WTC11 (cell line): Measurements from ENCODE around the gene EIF4G3. TPM values are rescaled to one million over a fixed set of nuclear protein-coding genes. Genes with fewer than 3 reads are reported as not detected.
A peak's percentile ranks its signal among the peaks of the same experiment; 100 is the strongest.

Experiments
- ATAC-seq: fragments of 200-7000 bp; cut with Tn5 transposase; 2 replicates; pipeline ENCODE4 v1.10.0; 2021; ENCODE audit warnings: mild to moderate bottlenecking, moderate library complexity
- CTCF ChIA-PET: fragments of 300-600 bp; sonication (Branson Sonifier 250); formaldehyde crosslinking; loops from one replicate; lab custom pipeline; 2021; ENCODE audit warnings: antibody characterized with exemption; lab: Charles Lee
- POLR2A ChIA-PET: fragments of 350-600 bp; sonication (Branson Sonifier 250); formaldehyde crosslinking; loops from one replicate; lab custom pipeline; 2021; ENCODE audit warnings: antibody characterized with exemption; lab: Charles Lee
- DNase-seq: peaks from one replicate; pipeline ENCODE4 v3.0.0; 2021; ENCODE audit warnings: low spot score
- H3K27ac Mint-ChIP-seq: 2 replicates; pipeline ENCODE4 v1.8.0; 2021; ENCODE audit warnings: mixed read lengths
- H3K27me3 Mint-ChIP-seq: 2 replicates; pipeline ENCODE4 v1.8.0; 2021; ENCODE audit warnings: low read depth, mild to moderate bottlenecking, moderate library complexity, mixed read lengths
- H3K36me3 Mint-ChIP-seq: 2 replicates; pipeline ENCODE4 v1.8.0; 2021; ENCODE audit warnings: mixed read lengths
- H3K4me1 Mint-ChIP-seq: 2 replicates; pipeline ENCODE4 v1.8.0; 2022; ENCODE audit warnings: mixed read lengths
- H3K4me3 Mint-ChIP-seq: 2 replicates; pipeline ENCODE4 v1.8.0; 2021; ENCODE audit warnings: mild to moderate bottlenecking, moderate library complexity, mixed read lengths
- H3K9me3 Mint-ChIP-seq: 2 replicates; pipeline ENCODE4 v1.8.0; 2021; ENCODE audit warnings: mixed read lengths
- AR ChIP-seq: fragments of 250-450 bp; sonication (Bioruptor Pico); IDR thresholded peaks from 2 replicates; pipeline ENCODE4 v1.9.0; 2021; ENCODE audit warnings: mild to moderate bottlenecking
- ATF2 ChIP-seq: sonication (generic); formaldehyde crosslinking; IDR thresholded peaks from 2 replicates; pipeline ENCODE4 v1.8.1; 2022; ENCODE audit warnings: low read depth, missing genetic modification reagents, borderline replicate concordance
- ATF6 ChIP-seq: sonication (generic); formaldehyde crosslinking; IDR thresholded peaks from 2 replicates; pipeline ENCODE4 v1.8.1; 2023; ENCODE audit warnings: mild to moderate bottlenecking, missing genetic modification reagents
- CBFB ChIP-seq: sonication (generic); formaldehyde crosslinking; IDR thresholded peaks from 2 replicates; pipeline ENCODE4 v1.8.1; 2022; ENCODE audit warnings: mild to moderate bottlenecking, low read depth, missing genetic modification reagents
- CREB1 ChIP-seq: sonication (generic); formaldehyde crosslinking; IDR thresholded peaks from 2 replicates; pipeline ENCODE4 v1.8.0; 2023; ENCODE audit warnings: mild to moderate bottlenecking, missing genetic modification reagents
- E2F4 ChIP-seq: sonication (generic); formaldehyde crosslinking; IDR thresholded peaks from 2 replicates; pipeline ENCODE4 v1.8.1; 2022; ENCODE audit warnings: low read depth, mild to moderate bottlenecking, moderate library complexity, missing genetic modification reagents, borderline replicate concordance
- EMX1 ChIP-seq: fragments of 250-450 bp; sonication (Bioruptor Pico); IDR thresholded peaks from 2 replicates; pipeline ENCODE4 v1.8.0; 2021; ENCODE audit warnings: mild to moderate bottlenecking
- FOXK1 ChIP-seq: sonication (generic); formaldehyde crosslinking; IDR thresholded peaks from 2 replicates; pipeline ENCODE4 v1.8.0; 2022; ENCODE audit warnings: mild to moderate bottlenecking, moderate library complexity, missing genetic modification reagents
- IRF1 ChIP-seq: sonication (generic); formaldehyde crosslinking; IDR thresholded peaks from 2 replicates; pipeline ENCODE4 v1.8.0; 2023; ENCODE audit warnings: missing genetic modification reagents
- IRF2 ChIP-seq: sonication (generic); formaldehyde crosslinking; IDR thresholded peaks from 2 replicates; pipeline ENCODE4 v1.8.0; 2022; ENCODE audit warnings: low read depth, missing genetic modification reagents, borderline replicate concordance
- JAZF1 ChIP-seq: fragments of 250-450 bp; sonication (Bioruptor Pico); IDR thresholded peaks from 2 replicates; pipeline ENCODE4 v1.9.0; 2021; ENCODE audit warnings: moderate library complexity, mild to moderate bottlenecking, inconsistent platforms
- KAT7 ChIP-seq: sonication (generic); formaldehyde crosslinking; IDR thresholded peaks from 2 replicates; pipeline ENCODE4 v1.8.1; 2023; ENCODE audit warnings: missing genetic modification reagents, mild to moderate bottlenecking, borderline replicate concordance
- MYBL2 ChIP-seq: sonication (generic); formaldehyde crosslinking; IDR thresholded peaks from 2 replicates; pipeline ENCODE4 v1.8.1; 2023; ENCODE audit warnings: mild to moderate bottlenecking, moderate library complexity, missing genetic modification reagents
- NFE2L1 ChIP-seq: sonication (generic); formaldehyde crosslinking; IDR thresholded peaks from 2 replicates; pipeline ENCODE4 v1.8.1; 2023; ENCODE audit warnings: missing genetic modification reagents
- PRRX2 ChIP-seq: fragments of 250-450 bp; sonication (Bioruptor Pico); IDR thresholded peaks from 2 replicates; pipeline ENCODE4 v1.8.0; 2021; ENCODE audit warnings: mild to moderate bottlenecking
- RELA ChIP-seq: sonication (generic); formaldehyde crosslinking; IDR thresholded peaks from 2 replicates; pipeline ENCODE4 v1.8.1; 2022; ENCODE audit warnings: missing genetic modification reagents, mild to moderate bottlenecking, borderline replicate concordance
- SMAD4 ChIP-seq: sonication (generic); formaldehyde crosslinking; IDR thresholded peaks from 2 replicates; pipeline ENCODE4 v1.8.0; 2022; ENCODE audit warnings: mild to moderate bottlenecking, missing genetic modification reagents
- USF2 ChIP-seq: sonication (generic); formaldehyde crosslinking; IDR thresholded peaks from 2 replicates; pipeline ENCODE4 v1.8.1; 2023; ENCODE audit warnings: mild to moderate bottlenecking, missing genetic modification reagents, moderate library complexity
- ZNF232 ChIP-seq: sonication (generic); formaldehyde crosslinking; IDR thresholded peaks from 2 replicates; pipeline ENCODE4 v1.8.0; 2022; ENCODE audit warnings: mild to moderate bottlenecking, missing genetic modification reagents
- ZNF416 ChIP-seq: fragments of 250-450 bp; sonication (Bioruptor Pico); IDR thresholded peaks from 2 replicates; pipeline ENCODE4 v1.9.0; 2021; ENCODE audit warnings: mild to moderate bottlenecking, inconsistent platforms
- ZNF425 ChIP-seq: fragments of 250-450 bp; sonication (Bioruptor Pico); conservative IDR thresholded peaks from 2 replicates; pipeline ENCODE4 v1.9.0; 2021; ENCODE audit warnings: mild to moderate bottlenecking
- total RNA-seq: library from RNA; stranded (reverse); gene quantifications from 3 replicates; pipeline ENCODE4 v1.2.3, GENCODE V29; 2021

Gene EIF4G3
- total RNA-seq, 1 experiment from 2014 or later: 77.7 TPM

- H3K9me3 Mint-ChIP-seq: no peaks in the 10 kb centered on the region
- CTCF ChIA-PET: interaction anchor here (0.7 kb wide), 1 partner anchor 152 kb away, joined by 3 read pairs; no protein-coding TSS in a partner anchor
- ATAC-seq (no peak), DNase-seq (no peak)
- no peaks in the 10 kb centered on the region for H3K27me3 Mint-ChIP-seq
- H3K4me3 Mint-ChIP-seq: no peak overlapping the region
- H3K27ac Mint-ChIP-seq: 0 out of 2 replicates have a peak overlapping the region, but pooled peaks have one; percentile 54
- no peak for TF ChIP-seq ATF2 (CRISPR knock-in tag)
- TF ChIP-seq ZNF416 (CRISPR knock-in tag): no peak
- no peak for TF ChIP-seq MYBL2 (CRISPR knock-in tag)
- TF ChIP-seq IRF2 (CRISPR knock-in tag): no peak
- TF ChIP-seq KAT7 (CRISPR knock-in tag): no peak
- no peak for TF ChIP-seq E2F4 (CRISPR knock-in tag)
- TF ChIP-seq CBFB (CRISPR knock-in tag): no peak
- no peak for TF ChIP-seq ZNF232 (CRISPR knock-in tag)
- TF ChIP-seq CREB1: no peak
- no peak for TF ChIP-seq RELA (CRISPR knock-in tag)
- no peak for TF ChIP-seq JAZF1
- TF ChIP-seq EMX1 (CRISPR knock-in tag): no peak
- no peak for TF ChIP-seq PRRX2 (CRISPR knock-in tag)
- no peak for TF ChIP-seq IRF1
- TF ChIP-seq ATF6 (CRISPR knock-in tag): no peak
- H3K36me3 Mint-ChIP-seq: no peaks in the 10 kb centered on the region
- peaks cover 34% of the 10 kb centered on the region for H3K4me1 Mint-ChIP-seq
- POLR2A ChIA-PET: no interaction called here
Observed at GRCh38 chr1:21042929-21043605, 133.6 kb downstream of the EIF4G3 start.

GRCh38 chr1:21041541-21041940, 135.2 kb downstream of the EIF4G3 start:
- ATAC-seq (no peak), DNase-seq (no peak)
- Mint-ChIP-seq H3K36me3 (no peaks in the 10 kb centered on the region), H3K4me3 (no peak overlapping the region), H3K9me3 (no peaks in the 10 kb centered on the region), H3K27me3 (no peaks in the 10 kb centered on the region), H3K4me1 (peaks cover 34% of the 10 kb centered on the region), H3K27ac (0 out of 2 replicates have a peak overlapping the region, but pooled peaks have one; percentile 8)
- POLR2A ChIA-PET: no interaction called here
- CTCF ChIA-PET: no interaction called here
- TF ChIP-seq CBFB (CRISPR knock-in tag) (no peak), ATF2 (CRISPR knock-in tag) (no peak), RELA (CRISPR knock-in tag) (no peak), ZNF425 (no peak), ZNF232 (CRISPR knock-in tag) (no peak), NFE2L1 (CRISPR knock-in tag) (no peak), FOXK1 (CRISPR knock-in tag) (no peak), USF2 (no peak), SMAD4 (CRISPR knock-in tag) (no peak), AR (CRISPR knock-in tag) (no peak)
